A549 (cell line): ENCODE data around the gene RAB29.

Experiments used
- BHLHE40 ChIP-seq: IDR thresholded peaks from 2 replicates; pipeline ENCODE4 v1.6.1; 2012; ENCODE audit warnings: low read depth, low read length, inconsistent platforms
- EP300 ChIP-seq, 2 experiments: fragments of >200 bp; sonication (Bioruptor Twin); formaldehyde crosslinking; IDR thresholded peaks; 2 replicates in 1 of 2; 3 replicates in 1 of 2; pipeline ENCODE4 v1.6.1; 2016 to 2017
- FOSL2 ChIP-seq, 2 experiments: fragments of 450-650 bp in 1 of 2; fragments of >200 bp in 1 of 2; sonication (Bioruptor Twin) in 1 of 2; formaldehyde crosslinking; IDR thresholded peaks; 2 replicates each; pipeline versions ENCODE4 v1.5.0 to v1.6.1; 2016 to 2020; ENCODE audit warnings: mild to moderate bottlenecking in 1 of 2, moderate library complexity in 1 of 2
- HOXA7 ChIP-seq: fragments of 250-450 bp; sonication (Bioruptor Pico); IDR thresholded peaks from 2 replicates; pipeline ENCODE4 v1.5.0; 2020; ENCODE audit warnings: mild to moderate bottlenecking, moderate library complexity
- RAD21 ChIP-seq, 2 experiments: fragments of >200 bp in 1 of 2; sonication (Bioruptor Twin) in 1 of 2; formaldehyde crosslinking in 1 of 2; IDR thresholded peaks in 1 of 2; conservative IDR thresholded peaks in 1 of 2; 2 replicates in 1 of 2; 3 replicates in 1 of 2; pipeline ENCODE4 v1.6.1; 2012 to 2018; ENCODE audit warnings: inconsistent platforms in 1 of 2
- RFX5 ChIP-seq: fragments of 450-650 bp; IDR thresholded peaks from 2 replicates; pipeline ENCODE4 v1.7.1; 2014; ENCODE audit warnings: antibody characterized with exemption, mild to moderate bottlenecking, moderate library complexity
- RNF2 ChIP-seq: fragments of 200-600 bp; sonication (generic); IDR thresholded peaks from 2 replicates; pipeline ENCODE4 v1.6.1; 2016; ENCODE audit warnings: low read depth, mild to moderate bottlenecking, antibody characterized with exemption, moderate library complexity, borderline replicate concordance
- TF ChIP-seq, protein P1 (sequence below): fragments of >200 bp; sonication (Bioruptor Twin); formaldehyde crosslinking; IDR thresholded peaks from 3 replicates; pipeline ENCODE4 v1.5.1; 2016
- TF ChIP-seq, protein P2 (sequence below): fragments of 450-650 bp; IDR thresholded peaks from 2 replicates; pipeline ENCODE4 v1.6.1; 2014; ENCODE audit warnings: antibody characterized with exemption
- TF ChIP-seq, protein P3 (sequence below): fragments of 200-600 bp; sonication (generic); IDR thresholded peaks from 2 replicates; pipeline ENCODE4 v1.6.1; 2016; ENCODE audit warnings: antibody characterized with exemption, mild to moderate bottlenecking, moderate library complexity
- TF ChIP-seq, protein P4 (sequence below): fragments of >200 bp; sonication (Bioruptor Twin); formaldehyde crosslinking; IDR thresholded peaks from 2 replicates; pipeline ENCODE4 v1.6.1; 2016

DNA sequence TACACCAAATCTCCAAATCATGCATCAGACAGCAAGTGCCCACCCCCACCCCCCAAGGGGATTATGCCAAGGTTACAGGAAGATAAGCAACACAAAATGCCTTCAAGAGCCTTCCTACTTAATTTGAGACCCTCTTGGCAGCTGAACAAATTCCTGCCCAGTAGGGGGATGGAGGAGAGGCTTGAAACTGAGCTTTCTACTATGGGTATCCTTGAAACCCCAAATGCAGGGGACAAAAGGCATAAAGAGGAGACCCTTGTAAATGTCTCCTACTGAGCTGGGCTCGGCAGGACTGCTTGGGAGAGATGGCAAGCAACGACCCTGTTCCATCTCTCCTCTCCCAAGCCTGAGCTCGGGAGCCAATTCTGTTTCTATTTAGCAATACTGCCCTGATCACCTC lies 34.2 kb upstream of the RAB29 start:
- TF ChIP-seq, protein P1, sequence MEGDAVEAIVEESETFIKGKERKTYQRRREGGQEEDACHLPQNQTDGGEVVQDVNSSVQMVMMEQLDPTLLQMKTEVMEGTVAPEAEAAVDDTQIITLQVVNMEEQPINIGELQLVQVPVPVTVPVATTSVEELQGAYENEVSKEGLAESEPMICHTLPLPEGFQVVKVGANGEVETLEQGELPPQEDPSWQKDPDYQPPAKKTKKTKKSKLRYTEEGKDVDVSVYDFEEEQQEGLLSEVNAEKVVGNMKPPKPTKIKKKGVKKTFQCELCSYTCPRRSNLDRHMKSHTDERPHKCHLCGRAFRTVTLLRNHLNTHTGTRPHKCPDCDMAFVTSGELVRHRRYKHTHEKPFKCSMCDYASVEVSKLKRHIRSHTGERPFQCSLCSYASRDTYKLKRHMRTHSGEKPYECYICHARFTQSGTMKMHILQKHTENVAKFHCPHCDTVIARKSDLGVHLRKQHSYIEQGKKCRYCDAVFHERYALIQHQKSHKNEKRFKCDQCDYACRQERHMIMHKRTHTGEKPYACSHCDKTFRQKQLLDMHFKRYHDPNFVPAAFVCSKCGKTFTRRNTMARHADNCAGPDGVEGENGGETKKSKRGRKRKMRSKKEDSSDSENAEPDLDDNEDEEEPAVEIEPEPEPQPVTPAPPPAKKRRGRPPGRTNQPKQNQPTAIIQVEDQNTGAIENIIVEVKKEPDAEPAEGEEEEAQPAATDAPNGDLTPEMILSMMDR, result no peak
- no peak for TF ChIP-seq HOXA7 (CRISPR knock-in tag)
- TF ChIP-seq, protein P2, sequence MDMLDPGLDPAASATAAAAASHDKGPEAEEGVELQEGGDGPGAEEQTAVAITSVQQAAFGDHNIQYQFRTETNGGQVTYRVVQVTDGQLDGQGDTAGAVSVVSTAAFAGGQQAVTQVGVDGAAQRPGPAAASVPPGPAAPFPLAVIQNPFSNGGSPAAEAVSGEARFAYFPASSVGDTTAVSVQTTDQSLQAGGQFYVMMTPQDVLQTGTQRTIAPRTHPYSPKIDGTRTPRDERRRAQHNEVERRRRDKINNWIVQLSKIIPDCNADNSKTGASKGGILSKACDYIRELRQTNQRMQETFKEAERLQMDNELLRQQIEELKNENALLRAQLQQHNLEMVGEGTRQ, result no peak
- no peak for TF ChIP-seq RFX5
- no peak for TF ChIP-seq EP300 (IDR thresholded peaks at IDR 0.05)
- TF ChIP-seq RAD21 (conservative IDR thresholded peaks at IDR 0.05 in 1 of 2, IDR thresholded peaks at IDR 0.05 in 1 of 2), result no peak
- TF ChIP-seq, protein P3, sequence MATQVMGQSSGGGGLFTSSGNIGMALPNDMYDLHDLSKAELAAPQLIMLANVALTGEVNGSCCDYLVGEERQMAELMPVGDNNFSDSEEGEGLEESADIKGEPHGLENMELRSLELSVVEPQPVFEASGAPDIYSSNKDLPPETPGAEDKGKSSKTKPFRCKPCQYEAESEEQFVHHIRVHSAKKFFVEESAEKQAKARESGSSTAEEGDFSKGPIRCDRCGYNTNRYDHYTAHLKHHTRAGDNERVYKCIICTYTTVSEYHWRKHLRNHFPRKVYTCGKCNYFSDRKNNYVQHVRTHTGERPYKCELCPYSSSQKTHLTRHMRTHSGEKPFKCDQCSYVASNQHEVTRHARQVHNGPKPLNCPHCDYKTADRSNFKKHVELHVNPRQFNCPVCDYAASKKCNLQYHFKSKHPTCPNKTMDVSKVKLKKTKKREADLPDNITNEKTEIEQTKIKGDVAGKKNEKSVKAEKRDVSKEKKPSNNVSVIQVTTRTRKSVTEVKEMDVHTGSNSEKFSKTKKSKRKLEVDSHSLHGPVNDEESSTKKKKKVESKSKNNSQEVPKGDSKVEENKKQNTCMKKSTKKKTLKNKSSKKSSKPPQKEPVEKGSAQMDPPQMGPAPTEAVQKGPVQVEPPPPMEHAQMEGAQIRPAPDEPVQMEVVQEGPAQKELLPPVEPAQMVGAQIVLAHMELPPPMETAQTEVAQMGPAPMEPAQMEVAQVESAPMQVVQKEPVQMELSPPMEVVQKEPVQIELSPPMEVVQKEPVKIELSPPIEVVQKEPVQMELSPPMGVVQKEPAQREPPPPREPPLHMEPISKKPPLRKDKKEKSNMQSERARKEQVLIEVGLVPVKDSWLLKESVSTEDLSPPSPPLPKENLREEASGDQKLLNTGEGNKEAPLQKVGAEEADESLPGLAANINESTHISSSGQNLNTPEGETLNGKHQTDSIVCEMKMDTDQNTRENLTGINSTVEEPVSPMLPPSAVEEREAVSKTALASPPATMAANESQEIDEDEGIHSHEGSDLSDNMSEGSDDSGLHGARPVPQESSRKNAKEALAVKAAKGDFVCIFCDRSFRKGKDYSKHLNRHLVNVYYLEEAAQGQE, result no peak
- TF ChIP-seq RNF2, result no peak
- no peak for TF ChIP-seq BHLHE40
- TF ChIP-seq, protein P4, sequence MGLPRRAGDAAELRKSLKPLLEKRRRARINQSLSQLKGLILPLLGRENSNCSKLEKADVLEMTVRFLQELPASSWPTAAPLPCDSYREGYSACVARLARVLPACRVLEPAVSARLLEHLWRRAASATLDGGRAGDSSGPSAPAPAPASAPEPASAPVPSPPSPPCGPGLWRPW, result no peak
- no peak for TF ChIP-seq FOSL2 (IDR thresholded peaks at IDR 0.05)
- no peak for TF ChIP-seq FOSL2 (CRISPR knock-in tag; IDR thresholded peaks at IDR 0.05)
